Activated B cell treated with CpG ODN at 0.5 μM for 24 hours (primary cell): ENCODE measurements around the gene SARDH. TPM values are rescaled to one million over a fixed set of nuclear protein-coding genes. Genes with fewer than 3 reads are reported as not detected.

Experiments
- ATAC-seq: fragments of 200-7000 bp; cut with Tn5 transposase; one replicate; pipeline ENCODE4 v1.10.0; 2021; ENCODE audit warnings: low read depth, mild to moderate bottlenecking, moderate library complexity
- CTCF ChIA-PET: fragments of 350-600 bp; sonication (Branson Sonifier 250); formaldehyde crosslinking; loops from one replicate; lab custom pipeline; 2021; ENCODE audit warnings: antibody characterized with exemption; lab: Charles Lee
- POLR2A ChIA-PET: fragments of 350-600 bp; sonication (Branson Sonifier 250); formaldehyde crosslinking; loops from one replicate; lab custom pipeline; 2021; ENCODE audit warnings: antibody characterized with exemption; lab: Charles Lee
- DNase-seq: peaks from one replicate; pipeline ENCODE4 v3.0.0; 2022
- H3K27ac Mint-ChIP-seq: one replicate; pipeline ENCODE4 v1.8.0; 2020; ENCODE audit warnings: mixed read lengths
- H3K27me3 Mint-ChIP-seq: one replicate; pipeline ENCODE4 v1.8.0; 2021; ENCODE audit warnings: mixed read lengths
- H3K36me3 Mint-ChIP-seq: one replicate; pipeline ENCODE4 v1.8.0; 2021; ENCODE audit warnings: low read depth, mixed read lengths
- H3K4me1 Mint-ChIP-seq: one replicate; pipeline ENCODE4 v1.8.0; 2021; ENCODE audit warnings: mixed read lengths
- H3K4me3 Mint-ChIP-seq: one replicate; pipeline ENCODE4 v1.8.0; 2020; ENCODE audit warnings: mild to moderate bottlenecking, mixed read lengths
- H3K9me3 Mint-ChIP-seq: one replicate; pipeline ENCODE4 v1.8.0; 2020; ENCODE audit warnings: mixed read lengths
- CTCF ChIP-seq: fragments of 200-600 bp; IDR thresholded peaks from one replicate; pipeline ENCODE4 v1.8.0; 2022; ENCODE audit warnings: antibody characterized with exemption, mild to moderate bottlenecking
- intact Hi-C: fragments of 100-400 bp; cut with micrococcal nuclease; formaldehyde crosslinking; loops from one replicate; pipeline ENCODE4 v1.15.1; 2024
- total RNA-seq: library from RNA; stranded (reverse); gene quantifications from 2 replicates; pipeline ENCODE4 v1.2.3, GENCODE V29; 2022

SARDH gene
- total RNA-seq, 1 donor from 2014 or later, result not detected

GRCh38 chr9:133654736-133655657, 83.2 kb downstream of the SARDH start:
- intact Hi-C loops, result no loop called here
- Mint-ChIP-seq H3K4me1 (peaks cover under 1% of the 10 kb centered on the region), H3K9me3 (no peaks in the 10 kb centered on the region), H3K4me3 (no peak overlapping the region), H3K27ac (no peak overlapping the region), H3K27me3 (peaks cover 46% of the 10 kb centered on the region), H3K36me3 (no peaks in the 10 kb centered on the region)
- ChIA-PET CTCF (no interaction called here), POLR2A (no interaction called here)
- no peak for TF ChIP-seq CTCF
- no peak for ATAC-seq
- no peak for DNase-seq

GRCh38 chr9:133653638-133654037, 84.5 kb downstream of the SARDH start:
- no peak for ATAC-seq
- no peaks in the 10 kb centered on the region for H3K4me1 Mint-ChIP-seq
- no peaks in the 10 kb centered on the region for H3K36me3 Mint-ChIP-seq
- CTCF ChIA-PET, result no interaction called here
- H3K27me3 Mint-ChIP-seq, result peaks cover 40% of the 10 kb centered on the region
- no peak overlapping the region for H3K27ac Mint-ChIP-seq
- intact Hi-C loops, result no loop called here
- no peak for DNase-seq
- no peak for TF ChIP-seq CTCF
- H3K4me3 Mint-ChIP-seq, result no peak overlapping the region
- POLR2A ChIA-PET, result no interaction called here
- H3K9me3 Mint-ChIP-seq, result no peaks in the 10 kb centered on the region

- intact Hi-C loops, result no loop called here
- ATAC-seq (no peak), DNase-seq (no peak)
- peaks cover 13% of the 10 kb centered on the region for H3K27me3 Mint-ChIP-seq
- no peaks in the 10 kb centered on the region for H3K9me3 Mint-ChIP-seq
- H3K36me3 Mint-ChIP-seq, result no peaks in the 10 kb centered on the region
- no peak overlapping the region for H3K4me3 Mint-ChIP-seq
- H3K4me1 Mint-ChIP-seq, result no peaks in the 10 kb centered on the region
- ChIA-PET POLR2A (no interaction called here), CTCF (no interaction called here)
- H3K27ac Mint-ChIP-seq, result no peak overlapping the region
- TF ChIP-seq CTCF, result no peak
Observed at GRCh38 chr9:133650026-133650425, 88.1 kb downstream of the SARDH start.

GRCh38 chr9:133649194-133649593, 89.0 kb downstream of the SARDH start:
- intact Hi-C loops, result no loop called here
- H3K27ac Mint-ChIP-seq, result no peak overlapping the region

More at GRCh38 chr9:133649194-133649593, 89.0 kb downstream of the SARDH start:
- no peak overlapping the region for H3K4me3 Mint-ChIP-seq
- ATAC-seq, result no peak
- DNase-seq, result no peak
- no peaks in the 10 kb centered on the region for H3K36me3 Mint-ChIP-seq
- no peaks in the 10 kb centered on the region for H3K9me3 Mint-ChIP-seq
- H3K4me1 Mint-ChIP-seq, result no peaks in the 10 kb centered on the region
- TF ChIP-seq CTCF, result no peak
- POLR2A ChIA-PET, result no interaction called here
- CTCF ChIA-PET, result no interaction called here
- H3K27me3 Mint-ChIP-seq, result peaks cover 6% of the 10 kb centered on the region
